ENCODE results near the gene SLC17A9.

DNA sequence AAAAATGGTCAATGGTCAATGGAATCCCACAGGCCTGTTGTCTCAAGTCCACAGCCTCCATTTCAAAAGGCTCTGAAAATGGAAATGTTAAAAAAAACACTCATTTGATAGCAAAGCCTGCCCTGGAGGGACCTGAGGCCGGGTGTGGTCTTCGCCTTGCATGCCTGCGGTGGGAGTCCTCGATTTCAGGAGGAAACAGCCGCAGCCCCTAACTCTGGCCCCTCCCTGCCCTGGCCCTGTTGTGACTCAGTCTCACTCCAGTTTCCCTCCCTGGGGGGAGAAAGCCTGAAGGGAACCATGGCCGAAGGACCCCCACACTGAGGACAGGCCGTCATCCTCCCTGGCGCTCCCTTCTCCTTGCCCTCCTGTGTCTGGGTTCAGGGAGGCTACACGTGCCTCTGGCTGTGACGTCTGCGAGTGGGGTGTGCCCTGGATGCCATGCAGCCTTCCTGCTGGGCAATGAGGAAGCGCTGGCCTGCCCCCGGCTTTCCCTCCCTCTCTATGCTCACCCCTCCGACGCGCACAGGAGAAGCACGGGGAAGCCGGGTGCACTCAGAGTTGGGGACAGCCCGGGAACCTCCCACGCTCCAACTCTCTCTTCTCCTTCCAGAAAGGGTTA, 45.0 kb downstream of the SLC17A9 start:
- TF ChIP-seq, protein P1, sequence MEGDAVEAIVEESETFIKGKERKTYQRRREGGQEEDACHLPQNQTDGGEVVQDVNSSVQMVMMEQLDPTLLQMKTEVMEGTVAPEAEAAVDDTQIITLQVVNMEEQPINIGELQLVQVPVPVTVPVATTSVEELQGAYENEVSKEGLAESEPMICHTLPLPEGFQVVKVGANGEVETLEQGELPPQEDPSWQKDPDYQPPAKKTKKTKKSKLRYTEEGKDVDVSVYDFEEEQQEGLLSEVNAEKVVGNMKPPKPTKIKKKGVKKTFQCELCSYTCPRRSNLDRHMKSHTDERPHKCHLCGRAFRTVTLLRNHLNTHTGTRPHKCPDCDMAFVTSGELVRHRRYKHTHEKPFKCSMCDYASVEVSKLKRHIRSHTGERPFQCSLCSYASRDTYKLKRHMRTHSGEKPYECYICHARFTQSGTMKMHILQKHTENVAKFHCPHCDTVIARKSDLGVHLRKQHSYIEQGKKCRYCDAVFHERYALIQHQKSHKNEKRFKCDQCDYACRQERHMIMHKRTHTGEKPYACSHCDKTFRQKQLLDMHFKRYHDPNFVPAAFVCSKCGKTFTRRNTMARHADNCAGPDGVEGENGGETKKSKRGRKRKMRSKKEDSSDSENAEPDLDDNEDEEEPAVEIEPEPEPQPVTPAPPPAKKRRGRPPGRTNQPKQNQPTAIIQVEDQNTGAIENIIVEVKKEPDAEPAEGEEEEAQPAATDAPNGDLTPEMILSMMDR (IDR thresholded peaks at IDR 0.05), result no peak
- TF ChIP-seq ZFX (IDR thresholded peaks at IDR 0.05; ENCODE audit: borderline replicate concordance), result no peak
